GM12891 (cell line): ENCODE data around the gene PRSS16.

Experiments used
- PAX5 ChIP-seq: IDR thresholded peaks from 2 replicates; pipeline ENCODE4 v1.6.1; 2011; ENCODE audit warnings: low read length, moderate library complexity, mild to moderate bottlenecking; ENCODE audit not compliant: insufficient read depth, severe bottlenecking
- POLR2A ChIP-seq: IDR thresholded peaks from 2 replicates; pipeline ENCODE4 v1.6.1; 2011; ENCODE audit warnings: low read depth, low read length, control low read depth
- POLR2AphosphoS5 ChIP-seq: IDR thresholded peaks from 2 replicates; pipeline ENCODE4 v1.6.1; 2011; ENCODE audit warnings: low read depth, low read length, control low read depth
- TAF1 ChIP-seq: IDR thresholded peaks from 2 replicates; pipeline ENCODE4 v1.6.1; 2011; ENCODE audit warnings: low read depth, low read length, control low read depth

DNA sequence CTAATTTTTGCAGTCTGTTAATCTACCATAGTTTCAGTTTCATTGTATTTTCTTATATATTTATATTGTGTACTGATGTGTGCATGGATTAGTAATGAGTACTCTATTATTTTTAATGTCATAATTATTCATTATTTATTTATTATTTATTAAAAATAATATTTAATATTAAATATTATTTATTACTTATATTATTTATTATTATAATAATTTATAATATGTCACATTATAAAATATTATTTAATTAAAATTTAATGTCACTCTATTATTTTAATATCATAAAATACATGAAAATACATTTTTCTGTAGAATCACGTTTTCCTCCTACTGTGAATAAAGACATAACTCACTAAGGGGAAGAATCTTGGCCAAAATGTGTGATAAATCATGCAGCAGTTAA, 34.1 kb downstream of the PRSS16 start:
- no peak for TF ChIP-seq POLR2AphosphoS5
- no peak for TF ChIP-seq POLR2A
- no peak for TF ChIP-seq TAF1
- TF ChIP-seq PAX5 = no peak
